MM.1S (cell line): Measurements from ENCODE around the gene NT5C1A.

Experiments used
- DNase-seq: peaks from one replicate; pipeline ENCODE4 v3.0.0-alpha.2; 2015
- H2AFZ ChIP-seq: fragments of 300-600 bp; sonication (generic); 2 replicates; pipeline ENCODE4 v1.6.0; 2016; ENCODE audit warnings: antibody characterized with exemption, low read length
- H3F3A ChIP-seq: fragments of 300-600 bp; sonication (generic); 2 replicates; pipeline ENCODE4 v1.6.1; 2016; ENCODE audit warnings: mild to moderate bottlenecking, antibody characterized with exemption, low read length, moderate library complexity, mixed read lengths; ENCODE audit not compliant: insufficient read depth
- H3K27ac ChIP-seq: fragments of 300-600 bp; sonication (generic); 2 replicates; pipeline ENCODE4 v1.5.1; 2016; ENCODE audit warnings: mild to moderate bottlenecking, low read length
- H3K27me3 ChIP-seq: fragments of 300-600 bp; sonication (generic); replicated peaks from 2 replicates; pipeline ENCODE4 v1.6.0; 2016; ENCODE audit warnings: low read length; ENCODE audit not compliant: insufficient read depth
- H3K36me3 ChIP-seq: fragments of 300-600 bp; sonication (generic); replicated peaks from 2 replicates; pipeline ENCODE4 v1.6.1; 2016; ENCODE audit warnings: mild to moderate bottlenecking, low read length, mixed read lengths; ENCODE audit not compliant: insufficient read depth
- H3K4me1 ChIP-seq: fragments of 300-600 bp; sonication (generic); 2 replicates; pipeline ENCODE4 v1.6.1; 2016; ENCODE audit warnings: low read length, mixed read lengths
- H3K4me2 ChIP-seq: fragments of 300-600 bp; sonication (generic); 2 replicates; pipeline ENCODE4 v1.6.0; 2016; ENCODE audit warnings: low read depth, low read length
- H3K4me3 ChIP-seq: fragments of 300-600 bp; sonication (generic); 2 replicates; pipeline ENCODE4 v1.5.1; 2016; ENCODE audit warnings: low read length, mixed read lengths
- H3K79me2 ChIP-seq: fragments of 300-600 bp; sonication (generic); 2 replicates; pipeline ENCODE4 v1.6.1; 2016; ENCODE audit warnings: mixed run types, low read length, mixed read lengths
- H3K9ac ChIP-seq: fragments of 300-600 bp; sonication (generic); 2 replicates; pipeline ENCODE4 v1.6.1; 2016; ENCODE audit warnings: low read length, mixed read lengths
- H3K9me2 ChIP-seq: fragments of 300-600 bp; sonication (generic); replicated peaks from 2 replicates; pipeline ENCODE4 v1.6.1; 2016; ENCODE audit warnings: mild to moderate bottlenecking, low read length, mixed read lengths; ENCODE audit not compliant: insufficient read depth
- H3K9me3 ChIP-seq: fragments of 300-600 bp; sonication (generic); replicated peaks from 2 replicates; pipeline ENCODE4 v1.6.1; 2016; ENCODE audit warnings: mild to moderate bottlenecking, low read length, mixed read lengths; ENCODE audit not compliant: insufficient read depth
- H4K20me1 ChIP-seq: fragments of 300-600 bp; sonication (generic); 2 replicates; pipeline ENCODE4 v1.6.1; 2016; ENCODE audit warnings: mild to moderate bottlenecking, low read length, moderate library complexity, mixed read lengths; ENCODE audit not compliant: insufficient read depth
- EZH2 ChIP-seq: fragments of 300-600 bp; sonication (generic); optimal IDR thresholded peaks from 2 replicates; pipeline ENCODE3; 2017; ENCODE audit warnings: low read depth, mild to moderate bottlenecking, antibody characterized with exemption, low read length, mixed read lengths
- EZH2phosphoT487 ChIP-seq: fragments of 300-600 bp; sonication (generic); IDR thresholded peaks from 2 replicates; pipeline ENCODE4 v1.6.1; 2018; ENCODE audit warnings: antibody characterized with exemption, low read length
- TF ChIP-seq, protein P1 (sequence below): fragments of 300-600 bp; sonication (generic); IDR thresholded peaks from 2 replicates; pipeline ENCODE4 v1.5.1; 2016; ENCODE audit warnings: antibody characterized with exemption, low read length, mixed read lengths

Gene NT5C1A

DNA sequence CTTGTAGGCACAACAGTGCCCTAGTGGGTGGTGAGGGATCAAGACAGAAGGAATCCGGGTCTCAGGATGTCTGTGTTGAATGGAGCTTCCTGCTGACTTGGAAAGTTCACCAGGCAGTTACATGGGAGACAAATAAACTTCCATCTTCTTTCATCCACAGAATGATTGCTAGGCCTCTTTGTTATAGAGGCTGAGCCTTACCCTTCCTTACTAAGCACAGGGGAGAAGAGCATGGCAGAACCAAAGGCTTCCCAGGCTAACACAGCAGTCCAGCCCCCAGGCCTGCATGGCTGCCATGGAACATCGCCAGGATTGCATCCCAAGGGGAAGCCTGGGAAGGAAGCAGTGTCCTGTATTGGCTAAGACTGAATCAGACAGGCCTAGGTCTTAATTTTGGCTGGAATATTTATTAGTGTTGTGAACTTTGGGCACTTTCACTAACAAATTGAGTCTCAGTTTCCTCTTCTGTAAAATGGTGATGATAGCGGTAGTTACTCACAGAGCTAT lies 51.2 kb downstream of the NT5C1A start:
- Histone ChIP-seq H3K4me3 (no peak overlapping the region), H3K9me2 (no peaks in the 10 kb centered on the region), H2AFZ (no peak overlapping the region), H4K20me1 (no peaks in the 10 kb centered on the region), H3K9me3 (no peaks in the 10 kb centered on the region), H3K79me2 (no peaks in the 10 kb centered on the region), H3F3A (no peaks in the 10 kb centered on the region), H3K9ac (no peak overlapping the region), H3K27ac (no peak overlapping the region), H3K27me3 (no peaks in the 10 kb centered on the region), H3K4me2 (no peak overlapping the region), H3K36me3 (no peaks in the 10 kb centered on the region), H3K4me1 (no peaks in the 10 kb centered on the region)
- no peak for TF ChIP-seq EZH2
- TF ChIP-seq, protein P1, sequence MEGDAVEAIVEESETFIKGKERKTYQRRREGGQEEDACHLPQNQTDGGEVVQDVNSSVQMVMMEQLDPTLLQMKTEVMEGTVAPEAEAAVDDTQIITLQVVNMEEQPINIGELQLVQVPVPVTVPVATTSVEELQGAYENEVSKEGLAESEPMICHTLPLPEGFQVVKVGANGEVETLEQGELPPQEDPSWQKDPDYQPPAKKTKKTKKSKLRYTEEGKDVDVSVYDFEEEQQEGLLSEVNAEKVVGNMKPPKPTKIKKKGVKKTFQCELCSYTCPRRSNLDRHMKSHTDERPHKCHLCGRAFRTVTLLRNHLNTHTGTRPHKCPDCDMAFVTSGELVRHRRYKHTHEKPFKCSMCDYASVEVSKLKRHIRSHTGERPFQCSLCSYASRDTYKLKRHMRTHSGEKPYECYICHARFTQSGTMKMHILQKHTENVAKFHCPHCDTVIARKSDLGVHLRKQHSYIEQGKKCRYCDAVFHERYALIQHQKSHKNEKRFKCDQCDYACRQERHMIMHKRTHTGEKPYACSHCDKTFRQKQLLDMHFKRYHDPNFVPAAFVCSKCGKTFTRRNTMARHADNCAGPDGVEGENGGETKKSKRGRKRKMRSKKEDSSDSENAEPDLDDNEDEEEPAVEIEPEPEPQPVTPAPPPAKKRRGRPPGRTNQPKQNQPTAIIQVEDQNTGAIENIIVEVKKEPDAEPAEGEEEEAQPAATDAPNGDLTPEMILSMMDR = no peak
- no peak for TF ChIP-seq EZH2phosphoT487
- no peak for DNase-seq

DNA sequence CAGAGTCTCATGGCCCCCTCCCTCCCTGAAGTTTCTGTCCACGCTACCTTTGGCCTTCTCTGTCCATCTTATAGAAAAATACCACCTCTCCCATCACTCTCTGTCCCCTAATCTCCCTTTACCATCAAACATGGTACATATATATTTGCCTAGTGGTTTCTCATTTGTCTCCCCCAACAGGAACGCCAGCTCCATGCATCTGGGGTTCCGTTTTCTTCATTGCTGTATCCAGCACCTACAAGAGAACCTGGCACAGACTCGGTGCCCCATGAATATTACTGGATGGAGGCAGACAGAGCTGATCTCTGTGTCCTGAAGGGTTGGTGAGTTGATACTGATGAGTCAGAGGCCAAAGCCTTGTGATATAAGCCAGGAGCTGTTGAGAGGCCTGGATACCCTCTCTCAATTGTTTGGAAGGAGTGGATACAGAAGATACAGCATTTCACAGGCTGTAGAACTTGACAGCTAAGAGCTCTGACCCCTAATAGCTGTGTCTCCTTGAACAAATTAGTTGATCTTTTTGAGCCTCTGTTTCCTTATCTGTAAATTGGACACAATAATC lies 54.3 kb downstream of the NT5C1A start:
- H3K79me2 ChIP-seq = no peaks in the 10 kb centered on the region
- no peaks in the 10 kb centered on the region for H4K20me1 ChIP-seq
- H3K9ac ChIP-seq = no peak overlapping the region
- H3K36me3 ChIP-seq = no peaks in the 10 kb centered on the region
- no peak overlapping the region for H3K27ac ChIP-seq
- no peak overlapping the region for H3K4me2 ChIP-seq
- no peaks in the 10 kb centered on the region for H3K4me1 ChIP-seq
- H3K9me2 ChIP-seq = no peaks in the 10 kb centered on the region
- no peak for DNase-seq
- no peaks in the 10 kb centered on the region for H3K27me3 ChIP-seq
- no peak overlapping the region for H3K4me3 ChIP-seq
- TF ChIP-seq EZH2 = no peak
- TF ChIP-seq, protein P1 = no peak
- TF ChIP-seq EZH2phosphoT487 = no peak
- H3K9me3 ChIP-seq = no peaks in the 10 kb centered on the region
- H3F3A ChIP-seq = no peaks in the 10 kb centered on the region
- no peak overlapping the region for H2AFZ ChIP-seq

DNA sequence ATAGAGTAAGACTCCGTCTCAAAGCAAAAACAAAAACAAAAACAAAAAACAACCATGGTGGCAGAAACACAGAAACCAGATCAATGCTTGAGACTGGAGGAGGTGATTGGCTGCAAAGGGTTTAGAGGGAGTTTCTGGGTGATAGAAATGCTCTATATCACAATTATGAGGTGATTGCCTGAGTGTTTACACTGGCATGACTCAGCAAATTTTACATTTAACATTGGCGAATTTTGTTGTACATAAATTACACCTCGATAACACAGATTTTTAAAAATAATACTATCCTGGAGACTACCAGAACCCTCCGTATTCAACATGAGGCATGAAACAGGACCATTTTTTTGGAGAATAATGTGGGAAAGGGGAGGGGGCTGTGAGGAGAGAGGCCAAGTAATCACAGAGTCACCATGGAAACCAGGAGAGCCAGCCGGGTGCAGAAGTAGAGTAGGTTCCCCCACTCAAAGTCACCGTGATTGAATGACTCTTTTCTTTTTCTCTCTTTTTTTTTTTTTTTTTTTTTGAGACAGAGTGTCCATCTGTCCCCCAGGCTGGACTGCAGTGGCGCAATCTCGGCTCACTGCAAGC lies 56.7 kb downstream of the NT5C1A start:
- no peaks in the 10 kb centered on the region for H3K27me3 ChIP-seq
- no peak overlapping the region for H3K9ac ChIP-seq
- no peaks in the 10 kb centered on the region for H3F3A ChIP-seq
- no peak overlapping the region for H3K4me3 ChIP-seq
- no peak for TF ChIP-seq EZH2
- TF ChIP-seq, protein P1 = no peak
- no peak for TF ChIP-seq EZH2phosphoT487
- H4K20me1 ChIP-seq = no peaks in the 10 kb centered on the region
- H3K4me1 ChIP-seq = no peaks in the 10 kb centered on the region
- no peaks in the 10 kb centered on the region for H3K9me3 ChIP-seq
- no peaks in the 10 kb centered on the region for H3K9me2 ChIP-seq
- H3K27ac ChIP-seq = no peak overlapping the region
- H2AFZ ChIP-seq = no peak overlapping the region
- no peak for DNase-seq
- no peaks in the 10 kb centered on the region for H3K36me3 ChIP-seq
- no peaks in the 10 kb centered on the region for H3K79me2 ChIP-seq
- no peak overlapping the region for H3K4me2 ChIP-seq
